ENCODE measurements around the gene PRKG1.

PRKG1 gene

GRCh38 chr10:52099026-52099600, 1024.8 kb downstream of the PRKG1 start:
- no peaks in the 10 kb centered on the region for H4K20me1 ChIP-seq (ENCODE audit: control insufficient read depth, insufficient read depth, low read depth, low read length)
- no peak overlapping the region for H3K4me2 ChIP-seq (ENCODE audit: low read length)
- H3K9me2 ChIP-seq (replicated peaks; ENCODE audit: control insufficient read depth, low read length) = no peaks in the 10 kb centered on the region
- no peaks in the 10 kb centered on the region for H3F3A ChIP-seq (ENCODE audit: control insufficient read depth, insufficient read depth)
- H3K9me3 ChIP-seq (ENCODE audit: control insufficient read depth, insufficient read depth, low read length) = no peaks in the 10 kb centered on the region
- TF ChIP-seq, protein P1, sequence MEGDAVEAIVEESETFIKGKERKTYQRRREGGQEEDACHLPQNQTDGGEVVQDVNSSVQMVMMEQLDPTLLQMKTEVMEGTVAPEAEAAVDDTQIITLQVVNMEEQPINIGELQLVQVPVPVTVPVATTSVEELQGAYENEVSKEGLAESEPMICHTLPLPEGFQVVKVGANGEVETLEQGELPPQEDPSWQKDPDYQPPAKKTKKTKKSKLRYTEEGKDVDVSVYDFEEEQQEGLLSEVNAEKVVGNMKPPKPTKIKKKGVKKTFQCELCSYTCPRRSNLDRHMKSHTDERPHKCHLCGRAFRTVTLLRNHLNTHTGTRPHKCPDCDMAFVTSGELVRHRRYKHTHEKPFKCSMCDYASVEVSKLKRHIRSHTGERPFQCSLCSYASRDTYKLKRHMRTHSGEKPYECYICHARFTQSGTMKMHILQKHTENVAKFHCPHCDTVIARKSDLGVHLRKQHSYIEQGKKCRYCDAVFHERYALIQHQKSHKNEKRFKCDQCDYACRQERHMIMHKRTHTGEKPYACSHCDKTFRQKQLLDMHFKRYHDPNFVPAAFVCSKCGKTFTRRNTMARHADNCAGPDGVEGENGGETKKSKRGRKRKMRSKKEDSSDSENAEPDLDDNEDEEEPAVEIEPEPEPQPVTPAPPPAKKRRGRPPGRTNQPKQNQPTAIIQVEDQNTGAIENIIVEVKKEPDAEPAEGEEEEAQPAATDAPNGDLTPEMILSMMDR (IDR thresholded peaks at IDR 0.05; ENCODE audit: low read depth, low read length, poor library complexity, severe bottlenecking) = no peak
- TF ChIP-seq EZH2phosphoT487 (IDR thresholded peaks at IDR 0.05; ENCODE audit: borderline replicate concordance, low read length) = no peak
- H3K79me2 ChIP-seq (ENCODE audit: control insufficient read depth, low read length) = no peaks in the 10 kb centered on the region
- H3K36me3 ChIP-seq (ENCODE audit: control insufficient read depth, low read length) = no peaks in the 10 kb centered on the region
- H3K27ac ChIP-seq (ENCODE audit: low read depth, low read length) = no peak overlapping the region
- H3K4me1 ChIP-seq (ENCODE audit: control insufficient read depth, low read length) = no peaks in the 10 kb centered on the region
- H3K27me3 ChIP-seq (ENCODE audit: control insufficient read depth, low read length) = no peaks in the 10 kb centered on the region
- no peak overlapping the region for H3K4me3 ChIP-seq (ENCODE audit: low read length)

GRCh38 chr10:52100011-52100547, 1025.8 kb downstream of the PRKG1 start:
- H3K9me2 ChIP-seq (replicated peaks; ENCODE audit: control insufficient read depth, low read length) = no peaks in the 10 kb centered on the region
- no peaks in the 10 kb centered on the region for H3F3A ChIP-seq (ENCODE audit: control insufficient read depth, insufficient read depth)
- H3K27me3 ChIP-seq (ENCODE audit: control insufficient read depth, low read length) = no peaks in the 10 kb centered on the region
- TF ChIP-seq, protein P1 (IDR thresholded peaks at IDR 0.05; ENCODE audit: low read depth, low read length, poor library complexity, severe bottlenecking) = no peak
- no peak for TF ChIP-seq EZH2phosphoT487 (IDR thresholded peaks at IDR 0.05; ENCODE audit: borderline replicate concordance, low read length)
- H3K36me3 ChIP-seq (ENCODE audit: control insufficient read depth, low read length) = no peaks in the 10 kb centered on the region
- H3K79me2 ChIP-seq (ENCODE audit: control insufficient read depth, low read length) = no peaks in the 10 kb centered on the region
- H3K9me3 ChIP-seq (ENCODE audit: control insufficient read depth, insufficient read depth, low read length) = no peaks in the 10 kb centered on the region
- H4K20me1 ChIP-seq (ENCODE audit: control insufficient read depth, insufficient read depth, low read depth, low read length) = no peaks in the 10 kb centered on the region
- H3K4me1 ChIP-seq (ENCODE audit: control insufficient read depth, low read length) = no peaks in the 10 kb centered on the region
- no peak overlapping the region for H3K27ac ChIP-seq (ENCODE audit: low read depth, low read length)
- H3K4me2 ChIP-seq (ENCODE audit: low read length) = no peak overlapping the region
- H3K4me3 ChIP-seq (ENCODE audit: low read length) = no peak overlapping the region

- no peaks in the 10 kb centered on the region for H4K20me1 ChIP-seq (ENCODE audit: control insufficient read depth, insufficient read depth, low read depth, low read length)
- TF ChIP-seq, protein P1 (IDR thresholded peaks at IDR 0.05; ENCODE audit: low read depth, low read length, poor library complexity, severe bottlenecking) = no peak
- TF ChIP-seq EZH2phosphoT487 (IDR thresholded peaks at IDR 0.05; ENCODE audit: borderline replicate concordance, low read length) = no peak
These were observed 1031.0 kb downstream of the PRKG1 start for GRCh38 chr10:52105301-52105700.

More at GRCh38 chr10:52105301-52105700, 1031.0 kb downstream of the PRKG1 start:
- Histone ChIP-seq H3K4me2 (ENCODE audit: low read length) (no peak overlapping the region), H3K27me3 (ENCODE audit: control insufficient read depth, low read length) (no peaks in the 10 kb centered on the region), H3K4me3 (ENCODE audit: low read length) (no peak overlapping the region), H3K27ac (ENCODE audit: low read depth, low read length) (no peak overlapping the region), H3K79me2 (ENCODE audit: control insufficient read depth, low read length) (no peaks in the 10 kb centered on the region), H3K9me2 (replicated peaks; ENCODE audit: control insufficient read depth, low read length) (no peaks in the 10 kb centered on the region), H3K4me1 (ENCODE audit: control insufficient read depth, low read length) (no peaks in the 10 kb centered on the region), H3F3A (ENCODE audit: control insufficient read depth, insufficient read depth) (no peaks in the 10 kb centered on the region), H3K36me3 (ENCODE audit: control insufficient read depth, low read length) (no peaks in the 10 kb centered on the region), H3K9me3 (ENCODE audit: control insufficient read depth, insufficient read depth, low read length) (no peaks in the 10 kb centered on the region)
